IPS DF 19.7 (cell line): ENCODE measurements around the gene S1PR2.
"Not testable (repeated sequence)": the region's sequence is repeated elsewhere in the genome, so short reads cannot be mapped to it uniquely, and the experiment has no call there.

ENCODE experiments used
- DNase-seq: peaks from one replicate; pipeline ENCODE4 v3.0.0-alpha.2; 2013; ENCODE audit warnings: low read depth, low spot score

S1PR2 gene

DNA sequence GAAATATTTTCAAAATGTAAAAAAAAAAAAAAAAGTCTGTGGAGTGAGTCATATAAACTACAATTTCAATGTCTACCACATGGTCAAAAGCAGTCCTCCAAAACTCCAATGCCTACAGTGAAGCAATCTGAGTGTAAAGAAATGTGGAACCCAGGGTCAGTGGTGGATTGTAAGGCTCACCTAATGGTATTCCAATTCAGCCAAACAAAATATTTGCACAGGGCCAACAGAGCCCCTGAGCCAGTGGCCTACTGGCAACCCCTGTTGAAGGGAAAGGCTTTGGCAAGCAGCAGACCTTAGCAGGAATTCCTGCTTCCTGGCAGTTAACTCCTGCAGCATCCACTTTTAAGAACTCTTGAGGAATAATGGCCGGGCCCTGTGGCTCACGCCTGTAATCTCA lies 39.8 kb downstream of the S1PR2 start:
- DNase-seq = no peak

DNA sequence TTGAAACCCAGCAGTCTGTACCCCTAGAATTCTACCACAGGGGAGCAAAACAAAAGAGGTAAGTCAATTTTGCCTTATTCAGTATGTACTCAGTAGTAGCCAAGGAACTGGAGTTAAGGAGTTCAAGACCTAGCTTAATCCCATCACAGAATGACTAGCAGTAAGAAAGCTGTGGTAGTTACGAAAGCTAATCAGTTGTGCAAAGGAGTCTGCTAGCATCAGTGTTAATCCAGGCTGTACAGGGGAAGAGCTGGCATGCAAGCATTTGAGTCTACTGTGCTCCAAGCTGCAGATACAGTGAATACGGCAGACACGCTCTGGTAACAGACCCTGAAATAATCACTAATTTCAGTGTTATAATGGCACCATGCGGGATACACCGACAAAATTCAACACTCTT lies 41.1 kb downstream of the S1PR2 start:
- no peak for DNase-seq

DNA sequence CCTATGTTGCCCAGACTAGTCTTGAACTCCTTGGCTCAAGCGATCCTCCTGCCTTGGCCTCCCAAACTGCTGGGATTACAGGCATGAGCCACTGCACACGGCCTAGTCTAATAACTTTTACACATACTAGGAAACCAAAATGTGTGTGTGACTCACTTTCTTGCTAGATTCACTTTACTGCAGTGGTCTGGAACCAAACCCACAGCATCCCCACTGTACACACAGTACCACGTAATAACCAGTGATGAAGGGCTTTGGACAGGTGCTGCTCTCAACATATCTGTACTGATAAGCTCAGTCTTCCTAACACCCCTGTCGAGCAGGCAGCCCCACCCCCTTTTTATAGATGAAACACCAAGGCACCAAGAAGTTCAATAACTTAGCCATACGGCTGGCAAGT lies 41.5 kb downstream of the S1PR2 start:
- DNase-seq = no peak

DNA sequence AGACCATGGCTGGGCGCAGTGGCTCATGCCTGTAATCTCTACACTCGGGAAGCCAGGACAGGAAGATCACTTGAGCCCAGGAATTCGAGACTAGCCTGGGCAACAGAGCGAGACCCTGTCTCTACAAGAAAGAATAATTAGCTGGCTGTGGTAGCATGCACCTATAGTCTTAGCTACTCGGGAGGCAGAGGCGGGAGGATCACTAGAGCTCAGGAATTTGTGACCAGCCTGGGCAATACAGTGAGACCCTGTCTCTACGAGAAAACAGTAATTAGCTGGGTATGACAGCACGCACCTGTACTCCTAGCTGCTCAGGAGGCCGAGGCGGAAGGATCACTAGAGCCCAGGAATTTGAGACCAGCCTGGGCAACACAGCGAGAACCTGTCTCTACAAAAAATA lies 43.8 kb downstream of the S1PR2 start:
- no peak for DNase-seq

DNA sequence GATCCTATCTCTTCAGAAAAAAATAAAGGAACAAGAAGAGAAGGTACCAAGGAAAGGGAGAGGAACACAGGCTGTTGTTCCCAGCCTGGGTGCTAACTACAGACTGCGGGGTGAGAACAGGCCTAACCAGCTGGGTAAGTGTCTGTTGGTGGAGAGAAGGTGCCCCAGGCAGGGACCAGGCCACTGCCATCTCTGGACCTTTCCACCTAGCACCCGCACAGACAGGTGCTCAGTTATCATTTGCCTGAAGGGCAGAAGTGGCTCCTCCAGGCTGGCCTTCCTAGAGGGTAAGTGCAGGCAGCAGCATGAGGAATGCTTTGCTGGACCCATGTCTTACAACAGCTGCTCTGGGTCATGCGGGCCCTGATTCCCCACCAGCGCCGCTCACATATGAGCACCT lies 46.5 kb downstream of the S1PR2 start:
- no peak for DNase-seq

DNA sequence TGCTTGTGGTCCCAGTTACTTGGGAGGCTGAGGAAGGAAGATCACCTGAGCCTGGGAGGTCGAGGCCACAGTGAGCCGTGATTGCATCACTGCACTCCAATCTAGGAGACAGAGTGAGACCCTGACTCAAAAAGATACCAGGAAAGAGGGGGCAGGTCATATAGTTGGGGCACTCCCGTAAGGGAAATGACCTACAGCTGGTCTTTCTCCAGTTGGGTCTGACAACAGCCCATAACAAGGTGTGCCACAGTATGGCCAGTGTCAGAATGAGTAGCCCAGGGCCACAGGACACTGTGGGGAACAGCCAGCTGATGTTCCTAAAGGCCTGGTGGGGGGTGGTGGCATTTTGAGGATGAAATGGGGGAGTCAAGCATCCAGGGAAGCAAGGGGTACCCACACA lies 47.2 kb downstream of the S1PR2 start:
- DNase-seq = no peak

DNA sequence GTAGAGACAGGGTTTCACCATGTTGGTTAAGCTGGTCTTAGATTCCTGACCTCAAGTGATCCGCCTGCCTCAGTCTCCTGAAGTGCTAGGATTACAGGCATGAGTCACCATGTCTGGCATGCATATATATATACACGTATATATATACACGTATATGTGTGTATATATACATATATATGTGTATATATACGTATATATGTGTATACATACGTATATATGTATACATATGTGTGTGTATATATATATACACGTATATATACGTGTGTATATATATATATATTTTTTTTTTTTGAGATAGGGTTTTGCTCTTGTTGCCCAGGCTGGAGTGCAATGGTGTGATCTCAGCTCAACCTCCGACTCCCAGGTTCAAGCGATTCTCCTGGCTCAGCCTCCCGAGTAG lies 48.3 kb downstream of the S1PR2 start:
- DNase-seq = no peak

DNA sequence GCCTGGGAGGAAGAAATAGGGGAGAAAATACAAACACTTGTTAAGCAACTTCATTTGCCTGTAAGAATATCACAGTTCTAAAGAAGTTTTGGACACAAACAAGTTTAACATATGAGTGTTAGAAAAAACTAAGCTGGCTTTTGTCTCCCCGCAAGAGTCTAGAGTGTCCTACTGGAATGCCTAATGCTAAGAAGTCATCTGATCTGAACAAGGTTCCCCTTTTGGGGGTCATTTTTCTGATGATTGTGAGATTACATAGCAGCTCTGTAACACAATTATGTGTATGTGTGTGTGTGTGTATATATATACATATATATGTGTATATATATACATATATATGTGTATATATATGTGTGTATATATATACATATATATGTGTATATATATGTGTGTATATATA lies 49.1 kb downstream of the S1PR2 start:
- no peak for DNase-seq

DNA sequence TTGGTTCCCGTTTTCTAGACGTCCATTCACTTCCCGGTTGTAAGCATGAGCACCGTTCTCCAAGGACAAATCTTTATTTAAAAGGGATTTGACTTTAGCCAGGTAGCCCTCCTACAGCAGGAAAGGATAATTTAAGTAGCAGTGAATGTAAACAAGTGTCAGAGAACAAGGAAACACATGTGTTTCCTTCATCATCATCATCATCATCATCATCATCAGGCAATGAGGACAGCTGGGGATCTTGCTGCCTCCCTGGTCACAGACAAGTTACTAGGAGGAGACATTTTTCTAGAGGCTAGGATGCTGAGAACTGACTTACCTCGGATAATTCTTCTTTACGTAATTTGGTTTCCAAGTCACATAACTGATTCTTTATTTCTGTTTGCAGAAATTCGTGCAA lies 50.7 kb downstream of the S1PR2 start:
- DNase-seq = no peak

DNA sequence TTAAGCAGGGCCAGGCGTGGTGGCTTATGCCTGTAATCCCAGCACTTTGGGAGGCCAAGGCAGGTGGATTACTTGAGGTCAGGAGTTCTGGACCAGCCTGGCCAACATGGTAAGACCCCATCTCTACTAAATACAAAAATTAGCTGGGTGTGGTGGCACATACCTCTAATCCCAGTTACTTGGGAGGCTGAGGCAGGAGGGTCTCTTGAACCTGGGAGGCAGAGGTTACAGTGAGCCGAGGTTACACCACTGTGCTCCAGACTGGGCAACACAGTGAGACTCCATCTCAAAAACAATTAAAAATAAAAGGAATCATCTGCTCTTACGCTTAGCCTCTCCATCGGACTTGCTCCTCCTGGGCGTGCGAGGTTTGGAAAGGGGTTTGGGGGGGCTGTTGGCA lies 51.1 kb downstream of the S1PR2 start:
- DNase-seq = not testable (repeated sequence)

DNA sequence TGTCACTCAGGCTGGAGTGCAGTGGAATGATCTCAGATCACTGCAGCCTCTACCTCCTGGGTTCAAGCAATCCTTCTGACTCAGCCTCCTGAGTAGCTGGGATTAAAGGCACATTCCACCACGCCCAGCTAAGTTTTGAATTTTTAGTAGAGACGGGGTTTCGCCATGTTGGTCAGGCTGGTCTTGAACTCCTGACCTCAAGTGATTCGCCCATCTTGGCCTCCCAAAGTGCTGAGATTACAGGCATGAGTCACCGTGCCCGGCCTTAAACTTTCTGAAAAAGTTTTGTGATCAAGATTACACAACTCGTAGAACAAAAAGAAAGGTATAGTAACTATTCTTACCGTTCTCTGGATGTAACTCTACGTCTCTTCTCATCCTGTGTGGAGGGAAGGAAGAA lies 57.6 kb downstream of the S1PR2 start:
- no peak for DNase-seq
